HEK293 (cell line): ENCODE measurements around the gene PCDHGB5.
"Not testable (repeated sequence)": the region's sequence is repeated elsewhere in the genome, so short reads cannot be mapped to it uniquely, and the experiment has no call there.

Experiments used
- CTCF ChIA-PET: fragments of 350-600 bp; formaldehyde crosslinking; extraction: SDS; loops from one replicate; lab custom pipeline; 2021; ENCODE audit warnings: antibody characterized with exemption; lab: Yijun Ruan, JAX
- POLR2A ChIA-PET: fragments of 300-600 bp; formaldehyde crosslinking; extraction: SDS; loops from one replicate; lab custom pipeline; 2020; ENCODE audit warnings: antibody characterized with exemption, inconsistent platforms; lab: Yijun Ruan, JAX
- H3K27ac ChIP-seq: fragments of 200-500 bp; sonication (Bioruptor generic); 2 replicates; pipeline ENCODE4 v1.5.1; 2014; ENCODE audit warnings: low read depth, low read length, control low read depth, inconsistent platforms; ENCODE audit errors: extremely low read depth
- H3K36me3 ChIP-seq, 2 experiments: fragments of 200-500 bp in 1 of 2; sonication (Bioruptor generic) in 1 of 2; 1 replicate in 1 of 2; 2 replicates in 1 of 2; pipeline ENCODE4 v1.5.1; 2014 to 2017; ENCODE audit warnings: inconsistent platforms in 2 of 2, low read length in 2 of 2; ENCODE audit not compliant: control insufficient read depth in 2 of 2, insufficient read depth in 1 of 2
- H3K4me1 ChIP-seq: fragments of 200-500 bp; sonication (Bioruptor generic); 2 replicates; pipeline ENCODE4 v1.5.1; 2014; ENCODE audit warnings: mild to moderate bottlenecking, low read length, inconsistent platforms; ENCODE audit not compliant: control insufficient read depth, insufficient read depth
- H3K4me3 ChIP-seq: 2 replicates; pipeline ENCODE4 v1.5.1; 2011; ENCODE audit warnings: low read depth, mild to moderate bottlenecking, control low read depth, low read length, moderate library complexity
- H3K9me3 ChIP-seq: fragments of 200-500 bp; sonication (Bioruptor generic); 2 replicates; pipeline ENCODE4 v1.5.1; 2014; ENCODE audit warnings: low read depth, low read length, inconsistent platforms; ENCODE audit not compliant: control insufficient read depth, insufficient read depth
- ELK4 ChIP-seq: IDR thresholded peaks from 2 replicates; pipeline ENCODE4 v1.6.1; 2011; ENCODE audit warnings: mild to moderate bottlenecking, low read depth, low read length, borderline replicate concordance
- GLIS1 ChIP-seq: fragments of 450-650 bp; formaldehyde crosslinking; IDR thresholded peaks from 2 replicates; pipeline ENCODE4 v1.5.1; 2016; ENCODE audit warnings: missing biosample characterization, missing genetic modification characterization
- KLF8 ChIP-seq: fragments of 450-650 bp; formaldehyde crosslinking; IDR thresholded peaks from 2 replicates; pipeline ENCODE4 v1.5.1; 2016; ENCODE audit warnings: missing biosample characterization, missing genetic modification characterization
- TCF7L2 ChIP-seq: IDR thresholded peaks from 2 replicates; pipeline ENCODE4 v1.6.1; 2011; ENCODE audit warnings: low read depth, mild to moderate bottlenecking, inconsistent platforms, low read length, moderate library complexity, borderline replicate concordance
- ZNF133 ChIP-seq: fragments of 450-650 bp; formaldehyde crosslinking; IDR thresholded peaks from 2 replicates; pipeline ENCODE4 v1.5.1; 2016; ENCODE audit warnings: missing biosample characterization, missing genetic modification characterization
- ZNF223 ChIP-seq: fragments of 450-650 bp; formaldehyde crosslinking; IDR thresholded peaks from 2 replicates; pipeline ENCODE4 v1.5.1; 2016; ENCODE audit warnings: missing biosample characterization, missing genetic modification characterization
- ZNF266 ChIP-seq: fragments of 450-650 bp; formaldehyde crosslinking; IDR thresholded peaks from 2 replicates; pipeline ENCODE4 v1.5.1; 2016; ENCODE audit warnings: missing biosample characterization, missing genetic modification characterization, low read depth
- ZNF280C ChIP-seq: fragments of 450-650 bp; formaldehyde crosslinking; IDR thresholded peaks from 2 replicates; pipeline ENCODE4 v1.5.1; 2016; ENCODE audit warnings: missing biosample characterization, missing genetic modification characterization
- ZNF311 ChIP-seq: fragments of 450-650 bp; formaldehyde crosslinking; IDR thresholded peaks from 2 replicates; pipeline ENCODE4 v1.5.1; 2017; ENCODE audit warnings: missing biosample characterization, missing genetic modification characterization, borderline replicate concordance
- ZSCAN23 ChIP-seq: fragments of 450-650 bp; formaldehyde crosslinking; IDR thresholded peaks from 2 replicates; pipeline ENCODE4 v1.5.1; 2016; ENCODE audit warnings: missing biosample characterization, missing genetic modification characterization

PCDHGB5 gene

DNA sequence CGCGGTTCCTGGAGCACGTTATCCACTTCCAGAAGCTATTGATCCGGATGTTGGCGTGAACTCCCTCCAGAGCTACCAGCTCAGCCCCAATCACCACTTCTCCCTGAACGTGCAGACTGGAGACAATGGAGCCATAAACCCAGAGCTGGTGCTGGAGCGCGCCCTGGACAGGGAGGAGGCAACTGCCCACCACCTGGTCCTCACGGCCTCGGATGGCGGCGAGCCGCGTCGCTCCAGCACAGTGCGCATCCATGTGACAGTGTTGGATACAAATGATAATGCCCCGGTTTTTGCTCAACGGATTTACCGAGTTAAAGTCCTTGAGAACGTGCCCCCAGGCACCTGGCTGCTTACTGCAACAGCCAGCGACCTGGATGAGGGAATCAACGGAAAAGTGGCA is 5.6 kb downstream of the PCDHGB5 start (continued):
- TF ChIP-seq KLF8 = no peak
- no peak for TF ChIP-seq ZNF280C (tag by site-specific recombination)
- no peak for TF ChIP-seq ZNF133 (tag by site-specific recombination)

DNA sequence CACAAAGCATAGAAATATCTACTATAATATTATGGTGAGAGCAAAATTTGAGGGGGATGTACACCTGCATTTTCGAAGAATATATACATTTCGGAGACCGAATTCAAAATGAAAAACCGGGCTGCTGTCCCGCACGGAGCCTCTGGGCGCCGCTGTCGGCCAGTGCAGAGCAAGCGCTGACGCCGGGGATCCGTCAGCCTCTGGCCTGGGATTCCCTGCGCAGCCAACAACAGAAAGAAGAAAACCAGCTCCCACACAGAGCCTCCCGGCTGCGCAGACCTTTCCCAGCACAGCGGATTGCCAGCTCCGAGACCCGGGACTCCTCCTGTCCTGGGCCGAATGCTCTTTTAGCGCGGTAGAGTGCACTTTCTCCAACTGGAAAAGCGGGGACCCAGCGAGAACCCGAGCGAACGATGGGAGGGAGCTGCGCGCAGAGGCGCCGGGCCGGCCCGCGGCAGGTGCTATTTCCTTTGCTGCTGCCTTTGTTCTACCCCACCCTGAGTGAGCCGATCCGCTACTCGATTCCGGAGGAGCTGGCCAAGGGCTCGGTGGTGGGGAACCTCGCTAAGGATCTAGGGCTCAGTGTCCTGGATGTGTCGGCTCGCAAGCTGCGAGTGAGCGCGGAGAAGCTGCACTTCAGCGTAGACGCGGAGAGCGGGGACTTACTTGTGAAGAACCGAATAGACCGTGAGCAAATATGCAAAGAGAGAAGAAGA is 10.2 kb downstream of the PCDHGB5 start, which contains the start of gene PCDHGB6:
PCDHGB6 (plus strand) TSS at position 232 of the 716 bp plus-strand sequence; CDS start at position 414, 182 bp downstream.
- H3K4me3 ChIP-seq, H3K4me1 ChIP-seq, POLR2A ChIA-PET, H3K27ac ChIP-seq, H3K36me3 ChIP-seq, H3K9me3 ChIP-seq: not testable (repeated sequence)
- CTCF ChIA-PET = interaction anchor here (0.8 to 2.9 kb wide), 4 partner anchors 9 to 158 kb away, joined by 3 to 14 read pairs (median 6); partner anchors contain the start of genes PCDHGA8 and PCDHGB7

- H3K36me3 ChIP-seq = no peaks in the 10 kb centered on the region
- H3K4me3 ChIP-seq = no peak overlapping the region
- H3K9me3 ChIP-seq = no peaks in the 10 kb centered on the region
- ChIA-PET CTCF (interaction anchor here (0.7 to 1.0 kb wide), 2 partner anchors 148 to 167 kb away, joined by 3 to 4 read pairs; no protein-coding TSS in a partner anchor), POLR2A (no interaction called here)
- TF ChIP-seq ZNF223 (tag by site-specific recombination) = no peak
- no peak for TF ChIP-seq ELK4
- no peak for TF ChIP-seq TCF7L2
- no peaks in the 10 kb centered on the region for H3K4me1 ChIP-seq
- no peak overlapping the region for H3K27ac ChIP-seq
Measured at GRCh38 chr5:141409598-141410306, 12.0 kb downstream of the PCDHGB5 start.

DNA sequence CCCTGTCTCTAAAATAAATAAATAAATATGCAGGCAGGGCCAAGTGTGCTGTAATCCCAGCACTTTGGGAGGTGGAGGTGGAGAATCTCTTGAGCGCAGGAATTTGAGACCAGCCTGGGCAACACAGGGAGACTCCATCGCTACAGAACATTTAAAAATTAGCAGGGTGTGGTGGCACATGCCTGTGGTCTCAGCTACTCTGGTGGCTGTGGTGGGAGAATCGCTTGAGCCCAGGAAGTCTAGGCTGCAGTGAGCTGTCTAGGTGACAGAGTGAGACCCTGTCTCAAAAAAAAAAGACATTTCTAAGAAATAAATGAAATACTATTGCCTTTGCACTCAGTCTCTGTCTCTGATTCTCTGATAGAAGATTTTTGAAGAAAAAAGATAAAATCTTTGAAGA is 13.8 kb downstream of the PCDHGB5 start:
- Histone ChIP-seq H3K27ac (no peak overlapping the region), H3K4me1 (no peaks in the 10 kb centered on the region), H3K9me3 (no peaks in the 10 kb centered on the region), H3K4me3 (no peak overlapping the region), H3K36me3 (no peaks in the 10 kb centered on the region)
- ChIA-PET POLR2A (no interaction called here), CTCF (interaction anchor here (0.6 to 1.5 kb wide), 2 partner anchors 10 to 726 kb away, joined by 4 to 6 read pairs; partner anchors contain the start of gene PCDHGA11)
- TF ChIP-seq GLIS1 (tag by site-specific recombination) = no peak
- no peak for TF ChIP-seq ZNF311 (tag by site-specific recombination)
- TF ChIP-seq ZNF266 (tag by site-specific recombination) = no peak
- TF ChIP-seq ZSCAN23 (tag by site-specific recombination) = no peak
